ENCODE data around the gene PNMA8C. TPM values are rescaled to one million over a fixed set of nuclear protein-coding genes. Genes with fewer than 3 reads are reported as not detected.

The PNMA8C gene
- total RNA-seq, 4 donors from 2014 or later = not detected

DNA sequence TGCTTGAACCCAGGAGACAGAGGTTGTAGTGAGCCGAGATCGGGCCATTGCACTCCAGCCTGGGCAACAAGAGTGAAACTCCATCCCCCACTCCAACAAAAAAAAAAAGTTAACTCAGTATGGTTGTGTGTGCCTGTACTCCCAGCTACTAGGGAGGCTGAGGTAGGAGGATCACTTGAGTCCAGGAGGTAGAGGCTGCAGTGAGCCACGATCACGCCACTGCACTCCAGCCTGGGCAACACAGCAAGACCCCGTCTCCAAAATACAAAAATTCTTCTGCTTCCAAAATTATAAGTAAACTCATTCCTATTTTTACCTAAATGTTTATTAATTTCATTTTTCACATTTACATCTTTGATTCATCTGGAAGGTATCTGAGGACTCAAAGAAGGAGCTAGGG, 28.2 kb upstream of the PNMA8C start:
- no peaks in the 10 kb centered on the region for H3K9me3 ChIP-seq
- H3K36me3 ChIP-seq = no peaks in the 10 kb centered on the region
- H3K4me1 ChIP-seq = peaks cover 0 to 37% (median 0%) of the 10 kb centered on the region in 3 donors
- TF ChIP-seq, protein P1, sequence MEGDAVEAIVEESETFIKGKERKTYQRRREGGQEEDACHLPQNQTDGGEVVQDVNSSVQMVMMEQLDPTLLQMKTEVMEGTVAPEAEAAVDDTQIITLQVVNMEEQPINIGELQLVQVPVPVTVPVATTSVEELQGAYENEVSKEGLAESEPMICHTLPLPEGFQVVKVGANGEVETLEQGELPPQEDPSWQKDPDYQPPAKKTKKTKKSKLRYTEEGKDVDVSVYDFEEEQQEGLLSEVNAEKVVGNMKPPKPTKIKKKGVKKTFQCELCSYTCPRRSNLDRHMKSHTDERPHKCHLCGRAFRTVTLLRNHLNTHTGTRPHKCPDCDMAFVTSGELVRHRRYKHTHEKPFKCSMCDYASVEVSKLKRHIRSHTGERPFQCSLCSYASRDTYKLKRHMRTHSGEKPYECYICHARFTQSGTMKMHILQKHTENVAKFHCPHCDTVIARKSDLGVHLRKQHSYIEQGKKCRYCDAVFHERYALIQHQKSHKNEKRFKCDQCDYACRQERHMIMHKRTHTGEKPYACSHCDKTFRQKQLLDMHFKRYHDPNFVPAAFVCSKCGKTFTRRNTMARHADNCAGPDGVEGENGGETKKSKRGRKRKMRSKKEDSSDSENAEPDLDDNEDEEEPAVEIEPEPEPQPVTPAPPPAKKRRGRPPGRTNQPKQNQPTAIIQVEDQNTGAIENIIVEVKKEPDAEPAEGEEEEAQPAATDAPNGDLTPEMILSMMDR (IDR thresholded peaks at IDR 0.05) = no peak
- TF ChIP-seq POLR2A (IDR thresholded peaks at IDR 0.05) = no peak
- H3K4me3 ChIP-seq = no peak overlapping the region
- no peak for DNase-seq
- no peak overlapping the region for H3K27ac ChIP-seq
- WGBS, 2 donors = 81 to 82% methylated on average over 5 of the region's 5 CpGs
- intact Hi-C loops (cut with DNase I) = no loop called here
- peaks cover 0 to 76% (median 0%) of the 10 kb centered on the region in 4 donors for H3K27me3 ChIP-seq

DNA sequence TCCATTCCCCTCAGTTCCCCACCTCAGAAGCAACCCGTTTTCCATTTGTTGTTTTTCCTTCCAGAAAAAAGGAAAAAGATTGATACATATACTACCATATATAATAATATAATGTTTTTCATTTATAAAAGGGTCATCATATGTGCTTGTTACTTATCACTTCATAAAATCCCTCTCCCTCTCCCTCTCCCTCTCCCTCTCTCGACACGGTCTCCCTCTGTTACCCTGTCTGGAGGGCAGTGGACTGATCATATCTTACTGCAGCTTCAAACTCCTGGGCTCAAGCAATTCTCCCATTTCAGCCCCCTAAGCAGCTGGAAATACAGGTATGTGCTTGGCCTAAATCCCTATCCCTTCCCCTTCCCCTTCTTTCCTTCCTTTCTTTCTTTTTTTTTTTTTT, 25.5 kb upstream of the PNMA8C start:
- no peaks in the 10 kb centered on the region for H3K9me3 ChIP-seq
- peaks cover 0 to 62% (median 0%) of the 10 kb centered on the region in 4 donors for H3K27me3 ChIP-seq
- DNase-seq = no peak
- H3K27ac ChIP-seq = no peak overlapping the region
- no peaks in the 10 kb centered on the region for H3K36me3 ChIP-seq
- H3K4me3 ChIP-seq = no peak overlapping the region
- intact Hi-C loops (cut with DNase I) = no loop called here
- WGBS, 2 donors = 30 to 40% methylated on average over 3 of the region's 3 CpGs
- peaks cover 0 to 44% (median 3%) of the 10 kb centered on the region in 3 donors for H3K4me1 ChIP-seq
- no peak for TF ChIP-seq POLR2A (IDR thresholded peaks at IDR 0.05)
- TF ChIP-seq, protein P1 (IDR thresholded peaks at IDR 0.05) = no peak

DNA sequence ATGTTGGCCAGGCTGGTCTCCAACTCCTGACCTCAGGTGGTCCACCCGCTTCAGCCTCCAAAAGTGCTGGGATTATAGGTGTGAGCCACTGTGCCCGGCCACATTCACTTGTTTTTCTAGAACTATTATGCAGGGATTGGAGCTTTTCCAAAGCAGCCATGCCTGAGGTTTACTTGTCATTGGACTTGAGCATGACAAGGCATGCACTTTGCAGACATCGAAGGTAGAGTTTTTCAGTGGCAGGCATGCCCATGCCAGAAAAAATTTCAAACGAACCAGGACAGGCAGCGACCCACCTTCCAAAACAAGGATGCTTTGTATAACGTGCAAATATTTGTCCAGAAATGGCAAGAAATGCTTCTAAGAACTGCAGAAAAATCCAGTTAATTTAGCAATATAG, 24.9 kb upstream of the PNMA8C start:
- H3K4me1 ChIP-seq = peaks cover 0 to 44% (median 3%) of the 10 kb centered on the region in 3 donors
- H3K9me3 ChIP-seq = no peaks in the 10 kb centered on the region
- no peaks in the 10 kb centered on the region for H3K36me3 ChIP-seq
- TF ChIP-seq, protein P1 (IDR thresholded peaks at IDR 0.05) = no peak
- intact Hi-C loops (cut with DNase I) = no loop called here
- H3K4me3 ChIP-seq = no peak overlapping the region
- no peak for DNase-seq
- H3K27me3 ChIP-seq = peaks cover 0 to 58% (median 0%) of the 10 kb centered on the region in 4 donors
- 29 to 43% methylated on average over 6 of the region's 6 CpGs for WGBS, 2 donors
- H3K27ac ChIP-seq = no peak overlapping the region

DNA sequence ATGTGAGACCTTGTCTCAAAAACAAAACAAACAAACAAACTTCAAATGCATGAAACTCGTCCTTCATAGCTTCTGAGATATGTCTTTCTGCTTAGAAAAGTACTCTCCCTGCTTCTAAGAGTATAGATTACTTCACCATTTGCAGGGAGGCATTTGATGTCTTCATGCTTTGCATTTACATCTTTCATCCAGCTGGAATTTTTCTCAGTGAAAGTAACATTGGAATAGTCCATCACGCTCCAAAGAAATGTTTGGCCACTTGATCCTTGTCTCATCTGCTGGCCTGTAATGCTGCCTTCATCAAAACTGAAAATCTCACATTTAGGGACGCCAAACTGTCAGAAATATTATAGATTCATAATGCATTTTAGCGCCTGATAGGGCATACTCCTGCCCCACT, 23.4 kb upstream of the PNMA8C start:
- WGBS, 2 donors = 39 to 44% methylated on average over 4 of the region's 4 CpGs
- H3K27ac ChIP-seq = no peak overlapping the region

DNA sequence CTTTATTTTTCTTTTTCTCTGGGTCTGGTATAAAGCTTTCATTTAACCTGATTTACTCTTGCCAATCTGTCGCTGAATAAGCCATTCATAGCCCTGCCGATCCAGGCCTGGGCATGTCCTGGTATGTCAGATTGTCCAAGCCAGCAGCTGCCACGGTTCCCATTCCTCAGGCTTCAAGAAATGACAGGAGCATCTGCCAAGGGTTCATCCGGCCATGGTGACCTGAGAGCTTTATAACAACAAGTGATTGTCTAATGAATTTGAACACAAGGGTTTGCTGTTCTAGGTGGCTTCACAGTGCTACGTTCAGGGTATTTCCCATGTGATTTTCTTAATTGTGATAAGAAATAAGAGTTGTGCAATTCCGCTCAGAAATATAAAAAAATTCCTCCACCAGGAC, 22.6 kb upstream of the PNMA8C start:
- Histone ChIP-seq H3K36me3 (no peaks in the 10 kb centered on the region), H3K27me3 (peaks cover 0 to 52% (median 0%) of the 10 kb centered on the region in 4 donors), H3K4me1 (peaks cover 0 to 40% (median 3%) of the 10 kb centered on the region in 3 donors), H3K4me3 (no peak overlapping the region), H3K9me3 (no peaks in the 10 kb centered on the region), H3K27ac (no peak overlapping the region)
- no peak for TF ChIP-seq POLR2A (IDR thresholded peaks at IDR 0.05)
- TF ChIP-seq, protein P1 (IDR thresholded peaks at IDR 0.05) = no peak
- 27 to 36% methylated on average over 6 of the region's 6 CpGs for WGBS, 2 donors
- no peak for DNase-seq
- intact Hi-C loops (cut with DNase I) = no loop called here

More for the DNA sequence above, 23.4 kb upstream of the PNMA8C start:
- no peaks in the 10 kb centered on the region for H3K36me3 ChIP-seq
- TF ChIP-seq, protein P1 (IDR thresholded peaks at IDR 0.05) = no peak
- no peak for TF ChIP-seq POLR2A (IDR thresholded peaks at IDR 0.05)
- H3K9me3 ChIP-seq = no peaks in the 10 kb centered on the region
- DNase-seq = no peak
- intact Hi-C loops (cut with DNase I) = no loop called here
- peaks cover 0 to 44% (median 3%) of the 10 kb centered on the region in 3 donors for H3K4me1 ChIP-seq
- no peak overlapping the region for H3K4me3 ChIP-seq
- H3K27me3 ChIP-seq = peaks cover 0 to 56% (median 0%) of the 10 kb centered on the region in 4 donors
